Measurements from ENCODE around the gene DST. TPM values are rescaled to one million over a fixed set of nuclear protein-coding genes. Genes with fewer than 3 reads are reported as not detected.

The DST gene
- total and polyA plus RNA-seq, 7 donors, result 58.3 to 341 (median 109) TPM

DNA sequence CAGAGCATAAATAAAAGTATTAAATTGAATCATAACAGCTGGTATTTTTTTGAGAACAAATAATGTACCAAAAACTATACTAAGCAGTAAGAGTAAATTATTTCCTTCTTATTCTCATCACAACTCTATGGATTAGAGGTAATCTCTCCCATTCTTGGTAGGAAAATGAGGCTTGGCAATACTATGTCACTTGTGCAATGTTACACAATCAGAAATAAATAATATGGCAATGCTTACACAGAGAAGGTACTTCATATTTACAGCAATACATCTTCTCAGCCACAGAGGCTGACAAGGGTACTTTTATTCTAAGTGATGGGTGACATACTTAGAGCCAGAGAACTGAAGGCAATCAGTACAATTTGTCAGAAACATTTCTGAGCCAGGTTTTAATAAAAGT is 3.9 kb downstream of the DST start:
- Histone ChIP-seq H3K27ac (no peak overlapping the region), H3K9me3 (no peaks in the 10 kb centered on the region), H3K36me3 (ENCODE audit: insufficient read depth in 1 of 2, low read depth in 1 of 2) (peaks cover 6 to 85% of the 10 kb centered on the region in 2 donors), H3K4me1 (peaks cover 8% of the 10 kb centered on the region), H3K27me3 (ENCODE audit: insufficient read depth in 3 of 3, low read length in 2 of 3) (no peaks in the 10 kb centered on the region), H3K4me3 (no peak overlapping the region)
- intact Hi-C loops (cut with DNase I), result loop anchor here in 1 of 2 donors (2.0 to 5.0 kb wide), 2 partner anchors 58 to 214 kb away; no protein-coding TSS in a partner anchor
- DNase-seq (no peak), ATAC-seq (no peak)
- no peak for TF ChIP-seq CTCF (IDR thresholded peaks at IDR 0.05)

- TF ChIP-seq CTCF (IDR thresholded peaks at IDR 0.05), result peak; percentile 72
- H3K4me3 ChIP-seq, result no peak overlapping the region
- WGBS, 3 donors, result 0 to 2% (median 1%) methylated on average over 2 of the region's 2 CpGs
- no peaks in the 10 kb centered on the region for H3K27me3 ChIP-seq (ENCODE audit: insufficient read depth in 3 of 3, low read length in 2 of 3)
- peak overlapping the region; percentile 14 for H3K27ac ChIP-seq
- peak; percentile 64 to 81 (median 71) for ATAC-seq
- no peaks in the 10 kb centered on the region for H3K9me3 ChIP-seq
- DNase-seq, result no peak
- peaks cover 6 to 86% of the 10 kb centered on the region in 2 donors for H3K36me3 ChIP-seq (ENCODE audit: insufficient read depth in 1 of 2, low read depth in 1 of 2)
- peaks cover 8% of the 10 kb centered on the region for H3K4me1 ChIP-seq
- intact Hi-C loops (cut with DNase I), result loop anchor here in 1 of 2 donors (2.0 to 5.0 kb wide), 2 partner anchors 59 to 215 kb away; no protein-coding TSS in a partner anchor
These were observed 5.0 kb downstream of the DST start for GRCh38 chr6:56637640-56638039.

DNA sequence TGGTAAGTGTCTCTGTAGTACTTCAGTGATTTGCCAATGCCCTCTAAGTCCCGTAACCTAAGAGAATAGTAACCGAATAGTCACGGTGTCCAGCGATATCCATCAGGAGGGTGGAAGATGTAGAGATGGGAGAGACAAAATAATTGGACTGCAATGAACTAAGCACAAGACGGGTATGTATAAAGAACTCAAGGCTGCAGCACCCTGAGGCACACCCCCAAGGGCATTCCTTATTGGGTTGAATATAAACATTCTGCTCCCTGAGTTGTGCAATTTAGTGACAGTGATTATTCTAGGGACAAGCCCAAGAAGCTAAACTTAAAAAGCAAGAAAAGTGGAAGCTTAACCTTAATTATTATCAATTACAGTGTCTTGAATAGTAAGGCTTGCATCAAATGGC is 14.6 kb downstream of the DST start:
- intact Hi-C loops (cut with DNase I), result no loop called here
- Histone ChIP-seq H3K4me1 (no peaks in the 10 kb centered on the region), H3K4me3 (no peak overlapping the region), H3K36me3 (ENCODE audit: insufficient read depth in 1 of 2, low read depth in 1 of 2) (peaks cover 6 to 100% of the 10 kb centered on the region in 2 donors), H3K27me3 (ENCODE audit: insufficient read depth in 3 of 3, low read length in 2 of 3) (no peaks in the 10 kb centered on the region), H3K9me3 (no peaks in the 10 kb centered on the region), H3K27ac (no peak overlapping the region)
- TF ChIP-seq CTCF (IDR thresholded peaks at IDR 0.05), result no peak
- DNase-seq (no peak), ATAC-seq (no peak)
- WGBS, 3 donors, result 88 to 93% (median 91%) methylated on average over 5 of the region's 5 CpGs

DNA sequence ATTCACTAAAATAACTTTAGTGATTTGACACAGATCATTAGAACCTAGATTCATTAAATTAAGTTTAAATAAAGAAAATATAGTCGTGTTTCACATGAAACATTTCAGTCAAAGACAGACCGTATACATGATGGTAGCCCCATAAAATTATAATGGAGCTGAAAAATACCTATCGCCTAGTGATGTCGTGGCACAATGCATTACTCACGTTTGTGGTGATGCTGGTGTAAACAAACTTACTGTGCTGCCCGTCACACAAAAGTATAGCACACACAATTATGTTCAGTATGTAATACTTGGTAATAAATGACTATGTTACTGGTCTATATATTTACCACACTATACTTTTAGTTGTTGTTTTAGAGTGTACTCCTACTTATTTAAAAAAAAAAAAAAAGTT is 17.3 kb downstream of the DST start:
- no peak overlapping the region for H3K4me3 ChIP-seq
- peaks cover 2 to 97% of the 10 kb centered on the region in 2 donors for H3K36me3 ChIP-seq (ENCODE audit: insufficient read depth in 1 of 2, low read depth in 1 of 2)
- no peak for DNase-seq
- no peaks in the 10 kb centered on the region for H3K9me3 ChIP-seq
- peaks cover 4% of the 10 kb centered on the region for H3K4me1 ChIP-seq
- intact Hi-C loops (cut with DNase I), result no loop called here
- WGBS, 3 donors, result 90 to 93% (median 91%) methylated on average over 6 of the region's 6 CpGs
- ATAC-seq, result no peak
- no peaks in the 10 kb centered on the region for H3K27me3 ChIP-seq (ENCODE audit: insufficient read depth in 3 of 3, low read length in 2 of 3)
- TF ChIP-seq CTCF (IDR thresholded peaks at IDR 0.05), result no peak
- H3K27ac ChIP-seq, result no peak overlapping the region

DNA sequence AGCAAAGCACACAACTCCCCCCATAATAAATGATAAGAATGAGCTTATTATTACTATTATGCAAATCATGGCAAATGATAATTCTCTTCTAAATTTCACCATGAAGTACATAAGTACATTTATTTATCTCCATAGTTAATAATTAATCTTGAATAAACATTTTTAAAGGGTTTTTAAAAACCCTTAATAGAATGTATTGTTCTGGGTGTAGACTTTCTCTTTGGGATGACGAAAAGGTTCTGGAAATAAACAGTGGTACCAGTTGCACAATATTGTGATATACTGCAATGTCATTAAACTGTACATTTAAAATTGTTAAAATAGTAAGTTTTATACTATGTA is 18.0 kb downstream of the DST start:
- Histone ChIP-seq H3K36me3 (ENCODE audit: insufficient read depth in 1 of 2, low read depth in 1 of 2) (peaks cover 2 to 97% of the 10 kb centered on the region in 2 donors), H3K4me3 (no peak overlapping the region), H3K27me3 (ENCODE audit: insufficient read depth in 3 of 3, low read length in 2 of 3) (no peaks in the 10 kb centered on the region), H3K9me3 (no peaks in the 10 kb centered on the region), H3K27ac (no peak overlapping the region), H3K4me1 (peaks cover 4% of the 10 kb centered on the region)
- no peak for ATAC-seq
- intact Hi-C loops (cut with DNase I), result no loop called here
- no peak for TF ChIP-seq CTCF (IDR thresholded peaks at IDR 0.05)
- DNase-seq, result no peak
- WGBS, 3 donors, result 97 to 100% (median 97%) methylated on average over 1 of the region's 1 CpG
